Transverse colon (tissue), 4 donors: Measurements from ENCODE around the gene MSI2. TPM values are rescaled to one million over a fixed set of nuclear protein-coding genes. Genes with fewer than 3 reads are reported as not detected.

Experiments
- DNase-seq: peaks from one replicate; pipeline ENCODE4 v3.0.0-alpha.2; 2019
- H3K27ac ChIP-seq, 4 donors: fragments of 200-600 bp; sonication (generic); 2 replicates each; pipeline ENCODE4 v1.5.1; 2016 to 2018; ENCODE audit warnings: inconsistent platforms in 4 of 4
- H3K27me3 ChIP-seq: fragments of 200-600 bp; sonication (generic); 2 replicates; pipeline ENCODE4 v1.5.1; 2017; ENCODE audit warnings: inconsistent platforms
- H3K36me3 ChIP-seq, 4 donors: fragments of 200-600 bp; sonication (generic); 2 replicates each; pipeline ENCODE4 v1.5.1; 2017 to 2019; ENCODE audit warnings: inconsistent platforms in 4 of 4
- H3K4me1 ChIP-seq, 4 donors: fragments of 200-600 bp; sonication (generic); 2 replicates each; pipeline ENCODE4 v1.5.1; 2017 to 2020; ENCODE audit warnings: inconsistent platforms in 4 of 4
- H3K4me3 ChIP-seq, 4 donors: fragments of 200-600 bp; sonication (generic); 1 replicate in 1 of 4; 2 replicates in 3 of 4; pipeline versions ENCODE4 v1.5.1 to v1.6.1; 2017 to 2019; ENCODE audit warnings: inconsistent platforms in 4 of 4
- H3K9me3 ChIP-seq, 2 donors: fragments of 200-600 bp; sonication (generic); 2 replicates each; pipeline ENCODE4 v1.5.1; 2017 to 2019; ENCODE audit warnings: inconsistent platforms in 2 of 2
- EP300 ChIP-seq: sonication (generic); formaldehyde crosslinking; IDR thresholded peaks from one replicate; pipeline ENCODE4 v1.6.1; 2017; ENCODE audit warnings: antibody characterized with exemption, low read depth
- POLR2A ChIP-seq: fragments of 450-650 bp; IDR thresholded peaks from one replicate; pipeline ENCODE4 v1.6.1; 2016; ENCODE audit warnings: antibody characterized with exemption, mild to moderate bottlenecking, moderate library complexity
- POLR2AphosphoS5 ChIP-seq, 3 donors: sonication (generic); formaldehyde crosslinking; IDR thresholded peaks; one replicate each; pipeline ENCODE4 v1.6.1; 2016; ENCODE audit warnings: antibody characterized with exemption in 3 of 3
- WGBS, 2 donors: methylation state at CpG; one replicate each; pipeline ENCODE4 v1.1.5; 2018; ENCODE audit warnings: low coverage in 1 of 2; 5-methylcytosine and 5-hydroxymethylcytosine counted together
- in situ Hi-C, 4 donors: fragments of 200-750 bp; cut with MboI; loops; one replicate each; pipeline versions ENCODE4 v1.15.0 to v1.15.1; 2017; ENCODE audit warnings: low sequenced_read_pairs in 3 of 4, low pct_ligation_motif_present in 1 of 4, low pct_unique_long_range_greater_than_20kb in 1 of 4
- intact Hi-C: fragments of 100-400 bp; cut with DNase I; formaldehyde crosslinking; loops from one replicate; pipeline ENCODE4 v1.15.1; 2023; ENCODE audit warnings: low total_unique reads
- total RNA-seq, 4 donors: library from RNA; depleted of rRNA; stranded (reverse); fragments of >200 nt; gene quantifications; one replicate each; pipeline ENCODE4 v1.1.0, GENCODE V29; 2016
- TF ChIP-seq, protein P1 (sequence below), 5 experiments: fragments of 200-600 bp in 3 of 5; fragments of 450-650 bp in 2 of 5; sonication (generic) in 3 of 5; IDR thresholded peaks; 1 replicate in 2 of 5; 2 replicates in 3 of 5; pipeline ENCODE4 v1.5.1; 2016 to 2017; ENCODE audit warnings: antibody characterized with exemption in 5 of 5, inconsistent platforms in 3 of 5, mild to moderate bottlenecking in 2 of 5, moderate library complexity in 1 of 5

MSI2 gene
- total RNA-seq, 4 donors from 2014 or later, result 20.6 to 36.0 (median 29.3) TPM

GRCh38 chr17:57440522-57441269, 184.4 kb downstream of the MSI2 start:
- no peak overlapping the region for H3K4me3 ChIP-seq
- peaks cover 0 to 40% (median 17%) of the 10 kb centered on the region in 4 donors for H3K4me1 ChIP-seq
- H3K27me3 ChIP-seq, result no peaks in the 10 kb centered on the region
- intact Hi-C loops (no loop called here), in situ Hi-C loops (no loop called here)
- no peaks in the 10 kb centered on the region for H3K36me3 ChIP-seq
- DNase-seq, result peak; percentile 38
- peak overlapping the region; percentile 18 to 50 (median 36) for H3K27ac ChIP-seq
- TF ChIP-seq, protein P1, sequence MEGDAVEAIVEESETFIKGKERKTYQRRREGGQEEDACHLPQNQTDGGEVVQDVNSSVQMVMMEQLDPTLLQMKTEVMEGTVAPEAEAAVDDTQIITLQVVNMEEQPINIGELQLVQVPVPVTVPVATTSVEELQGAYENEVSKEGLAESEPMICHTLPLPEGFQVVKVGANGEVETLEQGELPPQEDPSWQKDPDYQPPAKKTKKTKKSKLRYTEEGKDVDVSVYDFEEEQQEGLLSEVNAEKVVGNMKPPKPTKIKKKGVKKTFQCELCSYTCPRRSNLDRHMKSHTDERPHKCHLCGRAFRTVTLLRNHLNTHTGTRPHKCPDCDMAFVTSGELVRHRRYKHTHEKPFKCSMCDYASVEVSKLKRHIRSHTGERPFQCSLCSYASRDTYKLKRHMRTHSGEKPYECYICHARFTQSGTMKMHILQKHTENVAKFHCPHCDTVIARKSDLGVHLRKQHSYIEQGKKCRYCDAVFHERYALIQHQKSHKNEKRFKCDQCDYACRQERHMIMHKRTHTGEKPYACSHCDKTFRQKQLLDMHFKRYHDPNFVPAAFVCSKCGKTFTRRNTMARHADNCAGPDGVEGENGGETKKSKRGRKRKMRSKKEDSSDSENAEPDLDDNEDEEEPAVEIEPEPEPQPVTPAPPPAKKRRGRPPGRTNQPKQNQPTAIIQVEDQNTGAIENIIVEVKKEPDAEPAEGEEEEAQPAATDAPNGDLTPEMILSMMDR (IDR thresholded peaks at IDR 0.05), result peak in 2 of 5 experiments; percentile 10 to 16
- TF ChIP-seq POLR2AphosphoS5 (IDR thresholded peaks at IDR 0.05), result no peak
- no peaks in the 10 kb centered on the region for H3K9me3 ChIP-seq
- WGBS, 2 donors, result 39% methylated on average over 15 of the region's 15 CpGs; no CpG with 5 or more reads in 1 of the 2 donors

- H3K9me3 ChIP-seq, result no peaks in the 10 kb centered on the region
- TF ChIP-seq POLR2A (no peak), EP300 (no peak), POLR2AphosphoS5 (IDR thresholded peaks at IDR 0.05) (no peak)
- TF ChIP-seq, protein P1 (IDR thresholded peaks at IDR 0.05), result no peak
- no peak overlapping the region for H3K4me3 ChIP-seq
- 33 to 60% methylated on average over 1 of the region's 1 CpG for WGBS, 2 donors
- intact Hi-C loops (no loop called here), in situ Hi-C loops (no loop called here)
- no peak for DNase-seq
- H3K27ac ChIP-seq, result peak overlapping the region in 2 of 4 donors; percentile 18 to 44
- H3K27me3 ChIP-seq, result no peaks in the 10 kb centered on the region
- no peaks in the 10 kb centered on the region for H3K36me3 ChIP-seq
- peaks cover 0 to 40% (median 17%) of the 10 kb centered on the region in 4 donors for H3K4me1 ChIP-seq
Measured at GRCh38 chr17:57441270-57441600, 184.9 kb downstream of the MSI2 start.

DNA sequence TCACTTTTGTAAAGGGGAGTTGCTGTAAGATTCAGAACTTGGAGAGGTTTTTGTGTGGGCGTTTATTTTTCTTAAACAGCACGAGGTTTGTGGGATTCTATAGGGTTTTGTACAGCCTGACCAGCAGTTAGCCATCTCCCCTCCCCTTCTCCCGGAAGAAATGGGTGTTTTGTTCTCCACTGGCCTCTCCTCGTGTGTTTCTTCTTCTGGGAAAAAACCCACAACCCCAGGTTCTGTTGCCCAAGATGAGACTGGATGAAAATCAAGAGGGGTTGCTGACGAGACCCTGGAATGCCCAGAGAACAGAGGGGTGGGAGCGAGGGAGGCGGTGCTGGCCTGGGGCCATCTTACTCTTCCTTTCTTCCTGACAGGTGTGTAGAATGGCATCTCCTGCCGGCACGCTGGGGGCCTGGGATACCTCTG, 186.1 kb downstream of the MSI2 start:
- peak overlapping the region in 2 of 4 donors; percentile 2 to 25 for H3K27ac ChIP-seq
- TF ChIP-seq EP300, result no peak
- TF ChIP-seq, protein P1 (IDR thresholded peaks at IDR 0.05), result no peak
- TF ChIP-seq POLR2A, result no peak
- TF ChIP-seq POLR2AphosphoS5 (IDR thresholded peaks at IDR 0.05), result no peak

GRCh38 chr17:57442914-57443571, 186.7 kb downstream of the MSI2 start:
- Histone ChIP-seq H3K27ac (peak overlapping the region in 2 of 4 donors; percentile 2 to 25), H3K4me3 (no peak overlapping the region), H3K9me3 (no peaks in the 10 kb centered on the region), H3K27me3 (no peaks in the 10 kb centered on the region), H3K4me1 (peaks cover 0 to 34% (median 15%) of the 10 kb centered on the region in 4 donors), H3K36me3 (no peaks in the 10 kb centered on the region)
- intact Hi-C loops (no loop called here), in situ Hi-C loops (no loop called here)
- TF ChIP-seq, protein P1 (IDR thresholded peaks at IDR 0.05), result no peak
- no peak for TF ChIP-seq POLR2AphosphoS5 (IDR thresholded peaks at IDR 0.05)
- TF ChIP-seq EP300, result no peak
- TF ChIP-seq POLR2A, result no peak
- DNase-seq, result peak; percentile 43
- WGBS, 2 donors, result 57% methylated on average over 12 of the region's 16 CpGs; no CpG with 5 or more reads in 1 of the 2 donors

More for the DNA sequence above, 186.1 kb downstream of the MSI2 start:
- no peak overlapping the region for H3K4me3 ChIP-seq
- no peaks in the 10 kb centered on the region for H3K9me3 ChIP-seq
- no peaks in the 10 kb centered on the region for H3K27me3 ChIP-seq
- intact Hi-C loops (no loop called here), in situ Hi-C loops (no loop called here)
- H3K4me1 ChIP-seq, result peaks cover 0 to 34% (median 15%) of the 10 kb centered on the region in 4 donors
- DNase-seq, result no peak
- 72 to 100% methylated on average over 1 to 9 of the region's 9 CpGs for WGBS, 2 donors
- H3K36me3 ChIP-seq, result no peaks in the 10 kb centered on the region
